GM12865 (cell line): ENCODE data around the gene CACNA2D2.

ENCODE experiments used
- DNase-seq: peaks from one replicate; pipeline ENCODE4 v3.0.0; 2010; ENCODE audit warnings: low read depth
- H3K4me3 ChIP-seq: 2 replicates; pipeline ENCODE4 v1.5.1; 2011; ENCODE audit warnings: mild to moderate bottlenecking, low read depth, low read length, control low read depth
- CTCF ChIP-seq: IDR thresholded peaks from 2 replicates; pipeline ENCODE4 v1.5.1; 2011; ENCODE audit warnings: low read length, control low read depth, low read depth, inconsistent platforms; ENCODE audit not compliant: insufficient read depth; ENCODE audit errors: missing control alignments

CACNA2D2 gene

DNA sequence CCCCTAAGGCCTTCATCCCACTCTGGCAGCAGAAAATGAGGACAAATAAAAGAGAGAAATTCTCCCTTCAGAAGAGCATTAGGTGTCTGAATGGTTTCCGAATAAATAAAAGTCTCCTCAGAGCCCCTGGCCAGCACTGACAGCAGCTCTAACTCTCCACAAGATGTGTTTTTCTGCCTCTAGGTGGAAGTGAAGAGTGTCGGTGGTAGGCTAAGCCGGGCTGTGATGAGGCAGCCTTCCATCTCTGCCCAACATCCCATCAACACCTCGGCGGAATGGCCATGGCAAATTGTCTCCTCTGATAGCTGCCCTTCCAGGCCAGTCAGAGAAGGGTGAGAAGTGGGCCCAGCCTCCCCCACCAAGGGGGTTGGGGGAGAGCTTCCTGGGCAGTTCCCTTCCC lies 6.3 kb upstream of the CACNA2D2 start:
- no peak overlapping the region for H3K4me3 ChIP-seq
- no peak for TF ChIP-seq CTCF
- DNase-seq, result no peak

DNA sequence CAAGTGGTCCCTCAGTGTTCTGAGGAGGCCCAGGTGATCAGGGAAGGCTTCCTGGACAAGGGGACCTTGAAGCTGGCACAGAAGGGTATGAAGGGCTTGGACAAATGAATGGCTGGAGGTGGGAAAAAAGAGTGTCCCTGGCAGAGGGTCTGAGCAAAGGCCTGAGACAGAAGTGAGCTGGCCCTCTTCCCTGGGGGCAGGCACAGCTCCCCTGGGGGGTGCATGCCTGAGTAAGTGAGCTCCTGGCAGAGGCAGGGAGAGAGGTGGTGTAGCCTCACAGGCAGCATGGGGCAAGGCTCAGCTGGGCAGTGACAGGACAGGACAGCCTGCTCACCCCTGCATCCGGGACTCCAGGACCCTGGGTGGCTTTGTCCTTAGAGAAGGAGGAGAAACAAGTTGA lies 5.4 kb upstream of the CACNA2D2 start:
- TF ChIP-seq CTCF, result no peak
- DNase-seq, result no peak

GRCh38 chr3:50506169-50506568 lies 2.7 kb upstream of the CACNA2D2 start:
- TF ChIP-seq CTCF, result no peak
- DNase-seq, result no peak

More for the DNA sequence above, 5.4 kb upstream of the CACNA2D2 start:
- no peak overlapping the region for H3K4me3 ChIP-seq

DNA sequence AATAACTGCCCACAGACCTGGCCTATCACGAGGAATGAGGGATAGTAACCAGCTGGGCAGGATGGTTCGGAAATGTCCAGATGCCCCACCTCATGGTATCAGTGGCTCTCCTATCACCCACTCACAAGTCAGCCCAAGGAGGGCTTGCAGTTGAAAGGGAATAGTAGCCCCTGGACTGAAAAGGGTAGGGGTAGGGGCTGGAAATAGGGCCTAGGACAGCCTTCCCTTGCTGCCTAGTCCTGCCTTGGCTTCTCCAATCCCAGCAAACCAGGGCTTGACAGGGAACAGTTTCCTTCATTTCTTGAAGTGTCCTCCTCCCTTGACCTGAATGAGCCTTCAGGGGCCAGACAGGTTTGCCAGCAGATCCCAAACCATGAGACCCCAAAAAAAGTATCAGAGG lies 1.2 kb upstream of the CACNA2D2 start:
- no peak for TF ChIP-seq CTCF
- no peak overlapping the region for H3K4me3 ChIP-seq
- no peak for DNase-seq

More at GRCh38 chr3:50506169-50506568, 2.7 kb upstream of the CACNA2D2 start:
- no peak overlapping the region for H3K4me3 ChIP-seq

GRCh38 chr3:50502584-50503423 lies 630 bp downstream of the CACNA2D2 start:
- no peak for TF ChIP-seq CTCF
- H3K4me3 ChIP-seq, result no peak overlapping the region
- no peak for DNase-seq

- no peak overlapping the region for H3K4me3 ChIP-seq
- no peak for TF ChIP-seq CTCF
- DNase-seq, result no peak
Measured at GRCh38 chr3:50502225-50502583, 1.2 kb downstream of the CACNA2D2 start.
